Activated CD8-positive, alpha-beta T cell treated with anti-CD3 and anti-CD28 coated beads for 36 hours (primary cell): ENCODE data around the gene CCT5. TPM values are rescaled to one million over a fixed set of nuclear protein-coding genes. Genes with fewer than 3 reads are reported as not detected.

Source experiments
- ATAC-seq: fragments of 200-7000 bp; cut with Tn5 transposase; one replicate; pipeline ENCODE4 v1.10.0; 2021; ENCODE audit warnings: mild to moderate bottlenecking, moderate library complexity
- CTCF ChIA-PET: fragments of 350-600 bp; sonication (Branson Sonifier 250); formaldehyde crosslinking; loops from one replicate; lab custom pipeline; 2021; ENCODE audit warnings: antibody characterized with exemption; lab: Charles Lee
- POLR2A ChIA-PET: fragments of 350-600 bp; sonication (Branson Sonifier 250); formaldehyde crosslinking; loops from one replicate; lab custom pipeline; 2021; ENCODE audit warnings: antibody characterized with exemption; lab: Charles Lee
- DNase-seq: peaks from one replicate; pipeline ENCODE4 v3.0.0-alpha.2; 2020
- H3K27ac Mint-ChIP-seq: one replicate; pipeline ENCODE4 v1.8.0; 2021; ENCODE audit warnings: mild to moderate bottlenecking, mixed read lengths
- H3K27me3 Mint-ChIP-seq: one replicate; pipeline ENCODE4 v1.8.0; 2021; ENCODE audit warnings: mixed read lengths
- H3K36me3 Mint-ChIP-seq: one replicate; pipeline ENCODE4 v1.8.0; 2021; ENCODE audit warnings: low read depth, mixed read lengths
- H3K4me1 Mint-ChIP-seq: one replicate; pipeline ENCODE4 v1.8.0; 2021; ENCODE audit warnings: low read depth, mixed read lengths
- H3K4me3 Mint-ChIP-seq: one replicate; pipeline ENCODE4 v1.8.0; 2021; ENCODE audit warnings: mild to moderate bottlenecking, moderate library complexity, mixed read lengths
- H3K9me3 Mint-ChIP-seq: one replicate; pipeline ENCODE4 v1.8.0; 2021; ENCODE audit warnings: mixed read lengths
- intact Hi-C: fragments of 100-400 bp; cut with micrococcal nuclease; formaldehyde crosslinking; loops from one replicate; pipeline ENCODE4 v1.10.0; 2022
- total RNA-seq, 2 experiments: library from RNA; stranded (reverse); gene quantifications; one replicate each; pipeline ENCODE4 v1.2.3, GENCODE V29; 2021
- TF ChIP-seq, protein P1 (sequence below): fragments of 200-600 bp; IDR thresholded peaks from one replicate; pipeline ENCODE4 v1.8.0; 2022; ENCODE audit warnings: antibody characterized with exemption, mild to moderate bottlenecking

CCT5 gene
- total RNA-seq, 2 experiments from 2014 or later, result 461 to 481 TPM

DNA sequence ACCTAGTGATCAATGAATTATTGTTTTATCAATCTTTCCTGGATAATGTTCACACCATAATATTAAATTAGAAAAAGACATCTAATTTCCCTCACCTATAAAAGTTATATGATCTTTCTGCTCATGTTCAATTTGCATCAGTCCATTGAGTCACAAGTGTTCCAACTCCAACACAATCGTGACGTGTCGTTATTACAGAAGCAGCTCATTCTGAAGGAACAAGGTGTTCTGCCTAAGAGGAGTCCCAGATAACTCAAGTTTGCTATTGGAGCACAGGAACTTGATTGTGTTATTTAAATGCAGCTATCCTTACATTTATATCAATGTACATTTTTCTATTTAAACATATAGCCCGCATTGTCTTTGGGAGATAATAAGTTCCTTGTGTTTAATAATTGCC, 31.0 kb upstream of the CCT5 start:
- DNase-seq, result no peak
- TF ChIP-seq, protein P1, sequence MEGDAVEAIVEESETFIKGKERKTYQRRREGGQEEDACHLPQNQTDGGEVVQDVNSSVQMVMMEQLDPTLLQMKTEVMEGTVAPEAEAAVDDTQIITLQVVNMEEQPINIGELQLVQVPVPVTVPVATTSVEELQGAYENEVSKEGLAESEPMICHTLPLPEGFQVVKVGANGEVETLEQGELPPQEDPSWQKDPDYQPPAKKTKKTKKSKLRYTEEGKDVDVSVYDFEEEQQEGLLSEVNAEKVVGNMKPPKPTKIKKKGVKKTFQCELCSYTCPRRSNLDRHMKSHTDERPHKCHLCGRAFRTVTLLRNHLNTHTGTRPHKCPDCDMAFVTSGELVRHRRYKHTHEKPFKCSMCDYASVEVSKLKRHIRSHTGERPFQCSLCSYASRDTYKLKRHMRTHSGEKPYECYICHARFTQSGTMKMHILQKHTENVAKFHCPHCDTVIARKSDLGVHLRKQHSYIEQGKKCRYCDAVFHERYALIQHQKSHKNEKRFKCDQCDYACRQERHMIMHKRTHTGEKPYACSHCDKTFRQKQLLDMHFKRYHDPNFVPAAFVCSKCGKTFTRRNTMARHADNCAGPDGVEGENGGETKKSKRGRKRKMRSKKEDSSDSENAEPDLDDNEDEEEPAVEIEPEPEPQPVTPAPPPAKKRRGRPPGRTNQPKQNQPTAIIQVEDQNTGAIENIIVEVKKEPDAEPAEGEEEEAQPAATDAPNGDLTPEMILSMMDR, result no peak
- Mint-ChIP-seq H3K9me3 (no peaks in the 10 kb centered on the region), H3K27me3 (no peaks in the 10 kb centered on the region), H3K4me1 (no peaks in the 10 kb centered on the region), H3K36me3 (peaks cover 19% of the 10 kb centered on the region), H3K27ac (no peak overlapping the region), H3K4me3 (no peak overlapping the region)
- CTCF ChIA-PET, result no interaction called here
- ATAC-seq, result no peak
- POLR2A ChIA-PET, result no interaction called here
- intact Hi-C loops, result no loop called here

DNA sequence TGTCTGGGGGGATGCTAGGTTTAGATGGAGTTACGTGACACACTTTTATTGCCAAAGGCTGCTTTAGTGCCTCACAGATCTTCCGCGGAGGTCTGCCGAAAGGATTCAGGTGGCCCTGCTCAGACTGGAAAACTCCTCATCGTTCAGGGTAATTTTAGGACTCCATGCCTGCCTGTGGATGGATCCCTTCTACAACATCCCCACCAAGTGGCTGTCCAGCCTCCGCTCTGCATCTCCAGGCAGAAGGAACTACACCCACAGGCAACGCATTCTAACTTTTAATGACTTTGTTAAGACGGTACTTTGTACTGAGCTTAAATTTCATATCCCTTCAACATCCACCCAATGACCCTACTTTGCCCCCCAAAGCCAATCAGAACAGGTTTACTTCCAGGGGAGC, 29.8 kb upstream of the CCT5 start:
- TF ChIP-seq, protein P1, result no peak
- no peaks in the 10 kb centered on the region for H3K27me3 Mint-ChIP-seq
- intact Hi-C loops, result no loop called here
- peaks cover 31% of the 10 kb centered on the region for H3K36me3 Mint-ChIP-seq
- ATAC-seq (no peak), DNase-seq (no peak)
- H3K27ac Mint-ChIP-seq, result no peak overlapping the region
- H3K9me3 Mint-ChIP-seq, result peaks cover 5% of the 10 kb centered on the region
- POLR2A ChIA-PET, result no interaction called here
- no peak overlapping the region for H3K4me3 Mint-ChIP-seq
- no peaks in the 10 kb centered on the region for H3K4me1 Mint-ChIP-seq
- CTCF ChIA-PET, result no interaction called here

DNA sequence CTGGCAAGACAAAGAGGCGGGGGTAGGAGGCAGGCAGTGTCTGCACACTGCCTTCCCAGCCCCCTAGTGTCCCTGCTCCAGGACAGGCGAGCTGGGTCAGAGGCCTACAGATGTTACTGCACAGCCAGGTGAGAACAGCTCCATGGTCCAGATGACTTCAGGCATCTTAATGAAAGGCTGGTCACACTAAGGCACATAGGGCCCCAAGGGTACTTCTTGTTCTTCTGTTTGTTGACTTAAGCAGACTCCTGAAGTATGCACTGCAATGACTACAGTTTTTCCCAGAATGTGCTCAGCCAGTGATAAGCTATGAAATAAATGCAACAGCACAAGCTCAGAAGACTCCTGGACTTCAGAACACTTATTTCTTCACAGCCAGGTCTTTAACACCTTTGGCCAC, 27.8 kb upstream of the CCT5 start:
- intact Hi-C loops, result no loop called here
- no peak overlapping the region for H3K4me3 Mint-ChIP-seq
- peaks cover 49% of the 10 kb centered on the region for H3K36me3 Mint-ChIP-seq
- H3K9me3 Mint-ChIP-seq, result peaks cover 8% of the 10 kb centered on the region
- DNase-seq, result no peak
- no peaks in the 10 kb centered on the region for H3K27me3 Mint-ChIP-seq
- ChIA-PET POLR2A (interaction anchor here (1.2 kb wide), 1 partner anchor 29 kb away, joined by 3 read pairs; no protein-coding TSS in a partner anchor), CTCF (no interaction called here)
- no peak overlapping the region for H3K27ac Mint-ChIP-seq
- TF ChIP-seq, protein P1, result no peak
- no peak for ATAC-seq
- no peaks in the 10 kb centered on the region for H3K4me1 Mint-ChIP-seq

DNA sequence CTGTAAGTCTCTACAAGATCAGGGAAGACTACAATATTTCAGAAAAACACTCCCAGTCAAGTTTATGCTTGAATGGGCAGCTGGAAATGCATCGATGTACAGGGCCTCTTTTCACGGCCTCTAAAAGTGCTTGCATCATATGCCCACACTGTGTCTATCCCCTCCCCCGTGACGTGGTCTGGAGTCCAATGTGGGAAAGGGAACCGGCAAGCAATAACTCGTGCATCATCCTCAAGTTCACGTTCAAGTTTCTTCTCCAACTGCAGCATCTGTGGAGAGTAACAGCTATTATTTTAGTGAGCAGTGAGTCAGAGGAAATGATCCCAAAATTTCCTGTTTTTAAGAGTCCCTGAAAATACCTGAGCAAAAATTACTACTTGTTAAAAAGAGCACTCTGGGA, 22.7 kb upstream of the CCT5 start:
- no peak overlapping the region for H3K27ac Mint-ChIP-seq
- DNase-seq (no peak), ATAC-seq (no peak)
- H3K27me3 Mint-ChIP-seq, result no peaks in the 10 kb centered on the region
- H3K9me3 Mint-ChIP-seq, result peaks cover 8% of the 10 kb centered on the region
- no peak overlapping the region for H3K4me3 Mint-ChIP-seq
- ChIA-PET CTCF (no interaction called here), POLR2A (no interaction called here)
- intact Hi-C loops, result no loop called here
- no peaks in the 10 kb centered on the region for H3K4me1 Mint-ChIP-seq
- peaks cover 49% of the 10 kb centered on the region for H3K36me3 Mint-ChIP-seq
- TF ChIP-seq, protein P1, result no peak

DNA sequence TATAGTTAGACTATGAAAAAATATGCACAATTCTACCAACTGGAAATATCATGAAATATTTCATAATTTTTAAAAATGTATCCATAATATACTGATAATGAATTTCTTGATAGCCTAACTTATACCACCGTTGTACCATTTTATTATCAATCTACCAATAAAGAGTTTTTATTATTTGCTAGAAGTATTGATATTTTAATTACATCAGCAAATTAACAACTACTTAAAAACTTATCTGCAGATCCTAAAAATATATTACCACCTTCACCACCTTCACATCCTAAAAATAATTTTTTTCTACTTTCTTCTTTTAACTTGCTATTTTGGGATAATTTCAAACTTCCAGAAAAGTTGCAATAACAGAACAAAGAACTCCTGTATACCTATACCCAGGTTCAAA, 21.8 kb upstream of the CCT5 start:
- H3K4me3 Mint-ChIP-seq, result no peak overlapping the region
- TF ChIP-seq, protein P1, result no peak
- H3K4me1 Mint-ChIP-seq, result no peaks in the 10 kb centered on the region
- ATAC-seq (no peak), DNase-seq (no peak)
- H3K27me3 Mint-ChIP-seq, result no peaks in the 10 kb centered on the region
- POLR2A ChIA-PET, result no interaction called here
- peaks cover 42% of the 10 kb centered on the region for H3K36me3 Mint-ChIP-seq
- intact Hi-C loops, result no loop called here
- H3K9me3 Mint-ChIP-seq, result peaks cover 8% of the 10 kb centered on the region
- no peak overlapping the region for H3K27ac Mint-ChIP-seq
- CTCF ChIA-PET, result no interaction called here
